Measurements from ENCODE around the gene UGT1A5.

Gene UGT1A5

DNA sequence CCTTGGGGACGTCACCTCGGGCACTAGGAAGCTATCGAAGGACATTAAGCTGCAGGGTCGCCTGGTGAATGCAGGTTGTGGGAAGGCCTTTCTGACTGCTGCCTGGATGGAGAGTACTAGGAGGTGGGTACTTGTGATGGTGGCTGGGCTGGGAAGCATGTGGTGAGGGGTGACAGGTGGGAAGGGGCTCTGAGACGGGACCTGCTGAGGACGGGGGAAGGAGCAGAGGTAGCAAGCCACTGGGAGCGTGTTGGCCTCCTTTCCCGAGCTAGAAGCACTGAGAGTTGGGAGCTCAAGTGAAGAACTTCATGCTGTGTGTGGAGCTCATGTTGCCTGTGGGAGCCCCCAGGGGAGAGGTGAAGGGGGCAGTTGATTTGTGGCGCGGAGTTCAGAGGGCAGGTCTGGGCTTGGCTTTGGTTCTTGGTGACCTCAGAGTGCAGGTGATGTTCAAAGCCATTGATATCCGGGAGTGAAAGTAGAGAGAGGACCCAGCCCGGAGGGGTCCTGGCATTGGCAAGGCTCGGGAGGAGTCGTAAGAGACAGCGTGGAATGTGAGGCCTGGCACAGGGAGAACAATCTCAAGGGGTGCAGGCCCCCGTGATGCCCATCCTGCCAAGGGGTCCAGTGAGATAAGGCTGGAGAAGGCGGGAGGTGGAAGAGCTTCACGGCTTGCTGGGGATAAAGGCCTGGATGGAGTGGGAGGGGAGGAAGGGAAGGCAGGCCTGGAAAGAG lies 78.6 kb downstream of the UGT1A5 start:
- DNase-seq = no peak

DNA sequence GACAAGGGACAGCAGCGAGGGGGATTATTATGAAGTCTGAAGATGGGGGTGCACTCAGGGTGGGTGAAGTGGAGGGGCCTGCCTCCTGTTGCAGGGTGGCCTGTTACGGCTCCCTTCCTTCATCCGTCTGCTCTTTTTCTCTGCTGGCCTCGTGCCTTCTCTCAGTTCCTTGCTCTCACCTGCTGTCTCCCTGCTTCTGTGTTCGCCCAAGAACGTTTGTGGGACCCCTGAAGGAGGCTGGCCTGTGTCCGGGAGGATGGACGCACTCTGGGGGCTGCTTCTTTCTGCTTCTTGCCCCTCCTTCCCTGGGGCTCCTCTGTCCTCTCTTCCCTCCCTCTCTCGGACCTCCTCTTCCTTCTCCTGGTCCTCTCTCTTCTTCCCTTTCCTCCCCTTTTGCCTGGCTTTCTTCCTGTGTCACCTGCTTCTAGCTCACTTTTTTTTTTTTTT lies 79.2 kb downstream of the UGT1A5 start:
- no peak for DNase-seq

DNA sequence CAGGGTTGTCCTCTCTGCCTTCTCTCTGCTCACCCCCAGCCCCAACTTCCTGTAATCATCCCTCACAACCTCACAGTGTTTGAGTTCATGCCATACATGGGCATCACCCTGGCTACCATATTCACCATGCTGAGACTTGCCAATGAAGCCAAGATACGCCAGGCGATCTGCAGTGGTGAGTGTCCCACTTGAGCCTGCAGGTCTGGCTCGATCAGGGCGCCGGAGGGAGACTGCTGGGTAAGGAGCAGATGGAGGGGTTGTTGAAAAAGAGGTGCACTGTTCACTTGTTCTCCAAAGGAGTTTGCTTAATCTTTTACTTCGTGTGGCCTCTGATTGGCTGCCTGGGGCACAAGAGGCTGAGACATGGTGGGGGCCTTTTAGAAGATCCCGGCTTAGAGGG lies 80.0 kb downstream of the UGT1A5 start:
- DNase-seq = no peak

DNA sequence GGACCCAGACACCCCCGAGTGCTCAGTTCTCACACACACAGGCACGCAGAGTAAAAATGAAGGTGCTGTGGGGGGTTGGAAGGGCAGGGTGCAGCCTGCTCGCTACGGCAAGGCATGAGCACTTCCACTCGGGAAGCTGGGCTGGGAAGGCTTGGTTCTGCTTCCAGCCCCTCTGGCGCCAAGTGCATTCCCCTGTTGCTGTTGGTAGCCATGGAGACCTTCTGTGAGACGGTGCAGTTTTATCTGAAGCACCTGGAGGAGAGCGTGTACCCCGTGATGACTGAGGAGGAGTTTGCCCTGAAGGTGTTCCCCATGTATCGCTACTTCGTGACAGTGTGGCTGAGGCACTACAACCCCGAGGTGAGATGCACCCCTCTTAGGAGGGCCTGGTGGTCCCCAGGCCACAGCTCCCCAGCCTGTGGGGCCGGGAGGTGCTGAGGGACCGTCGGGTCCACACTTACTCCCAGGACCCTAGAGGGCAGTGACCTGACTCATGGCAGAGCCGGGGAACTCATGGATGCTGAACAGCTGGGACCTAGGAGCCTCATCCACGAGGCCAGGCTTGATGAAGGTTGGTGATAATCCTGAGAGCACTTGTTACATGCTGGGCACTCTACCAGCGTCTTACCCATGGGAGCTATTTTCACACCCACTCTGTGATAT lies 80.9 kb downstream of the UGT1A5 start:
- no peak for DNase-seq

DNA sequence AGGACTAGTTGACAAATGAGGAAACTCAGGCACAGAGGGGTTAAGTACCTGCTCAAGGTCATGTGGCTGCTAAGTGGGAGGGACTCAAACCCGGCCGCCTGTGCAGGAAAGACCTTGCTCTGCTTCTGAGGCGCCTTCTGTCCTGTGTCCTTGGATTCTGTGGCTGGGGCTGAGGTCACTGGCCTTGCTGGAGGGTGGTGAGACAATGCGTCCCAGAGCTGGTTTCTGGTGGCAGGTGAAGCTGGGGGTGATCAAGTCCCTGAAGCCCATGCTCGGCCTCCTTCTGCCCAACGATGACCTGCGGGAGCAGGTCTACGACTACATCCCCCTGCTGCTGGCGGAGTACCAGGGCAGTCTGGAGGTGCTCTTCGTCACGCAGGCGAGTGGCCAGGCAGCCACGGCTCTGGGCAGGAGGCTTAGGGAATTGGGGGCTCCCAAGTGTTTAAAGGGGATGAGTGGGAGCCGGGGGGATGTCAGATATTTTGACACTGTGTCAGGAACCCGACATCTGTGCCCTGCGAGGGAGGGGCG lies 81.5 kb downstream of the UGT1A5 start:
- DNase-seq = no peak

DNA sequence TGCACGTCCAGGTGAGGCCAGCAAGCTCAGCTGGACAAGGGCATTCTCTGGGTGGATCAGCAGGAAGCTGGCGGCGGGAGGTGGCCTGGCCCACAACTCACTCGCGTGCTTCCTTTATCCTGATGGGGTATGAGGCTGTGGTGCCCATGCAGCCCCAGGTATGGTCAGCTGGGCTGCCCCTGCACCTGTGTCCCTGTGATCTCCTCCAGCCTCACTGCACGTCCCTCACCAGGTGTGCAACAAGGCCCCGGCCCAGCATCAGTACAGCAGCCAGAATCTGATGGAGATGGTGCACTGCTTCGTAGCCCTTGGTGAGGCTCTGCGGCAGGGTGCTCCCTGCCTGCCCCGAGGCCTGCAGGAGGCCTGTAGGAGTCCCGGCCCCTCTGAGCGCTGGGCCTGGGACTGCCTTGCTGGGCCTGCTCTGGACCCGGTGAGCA lies 83.0 kb downstream of the UGT1A5 start:
- DNase-seq = no peak

DNA sequence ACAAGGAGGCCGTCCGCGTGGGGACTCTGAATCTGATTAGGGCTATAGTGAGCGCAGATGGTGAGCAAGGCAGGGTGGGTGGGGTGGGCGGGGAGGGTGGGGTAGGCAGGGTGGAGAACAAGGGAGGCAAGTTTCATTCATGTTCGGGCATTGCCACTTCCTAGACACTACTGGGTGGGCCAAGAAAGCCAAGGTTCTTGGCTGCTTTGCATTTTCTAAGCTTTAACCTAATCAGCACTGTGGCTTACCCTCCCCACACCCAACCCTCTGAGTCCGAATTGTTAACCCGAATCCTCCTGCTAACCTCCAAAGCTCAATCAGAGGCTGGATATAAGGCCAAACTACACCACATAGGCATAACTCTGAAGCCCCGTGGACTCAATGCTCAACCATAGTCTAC lies 83.5 kb downstream of the UGT1A5 start:
- no peak for DNase-seq

DNA sequence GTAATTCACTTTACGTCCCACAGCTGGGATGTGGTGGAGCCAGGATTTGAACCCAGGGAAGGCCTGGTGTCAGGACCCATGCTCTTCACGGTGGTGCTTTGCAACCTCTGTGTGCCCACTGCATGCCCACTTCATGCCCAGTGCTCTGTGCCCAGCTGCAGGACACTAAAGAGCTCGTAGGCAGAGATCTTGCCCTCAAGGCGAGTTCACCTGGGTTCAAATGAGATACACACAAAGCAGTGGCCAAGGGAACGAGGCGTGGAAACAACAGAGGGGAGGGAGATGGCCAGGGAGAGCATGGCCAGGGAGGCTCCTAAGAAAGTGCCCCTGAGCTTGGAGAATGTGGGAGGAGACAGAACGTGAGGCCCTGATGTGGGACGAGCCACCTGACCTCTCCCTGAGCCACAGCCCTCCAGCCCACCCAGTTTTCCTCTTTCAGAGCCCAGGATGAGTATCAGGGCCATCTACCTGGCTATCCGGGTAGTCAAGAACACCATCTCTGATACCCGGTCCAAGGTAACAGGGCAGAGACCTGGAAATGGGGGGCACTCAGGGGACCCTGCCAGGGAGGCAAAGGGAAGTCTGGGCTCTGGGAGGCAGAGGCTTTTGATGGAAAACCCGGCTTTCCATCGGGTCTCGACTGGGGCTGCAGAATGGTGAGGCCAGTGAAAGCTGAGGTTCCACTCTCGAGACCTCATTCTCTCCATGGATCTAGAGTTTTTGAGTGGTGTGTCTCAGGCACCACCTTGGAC lies 85.8 kb downstream of the UGT1A5 start:
- no peak for DNase-seq

DNA sequence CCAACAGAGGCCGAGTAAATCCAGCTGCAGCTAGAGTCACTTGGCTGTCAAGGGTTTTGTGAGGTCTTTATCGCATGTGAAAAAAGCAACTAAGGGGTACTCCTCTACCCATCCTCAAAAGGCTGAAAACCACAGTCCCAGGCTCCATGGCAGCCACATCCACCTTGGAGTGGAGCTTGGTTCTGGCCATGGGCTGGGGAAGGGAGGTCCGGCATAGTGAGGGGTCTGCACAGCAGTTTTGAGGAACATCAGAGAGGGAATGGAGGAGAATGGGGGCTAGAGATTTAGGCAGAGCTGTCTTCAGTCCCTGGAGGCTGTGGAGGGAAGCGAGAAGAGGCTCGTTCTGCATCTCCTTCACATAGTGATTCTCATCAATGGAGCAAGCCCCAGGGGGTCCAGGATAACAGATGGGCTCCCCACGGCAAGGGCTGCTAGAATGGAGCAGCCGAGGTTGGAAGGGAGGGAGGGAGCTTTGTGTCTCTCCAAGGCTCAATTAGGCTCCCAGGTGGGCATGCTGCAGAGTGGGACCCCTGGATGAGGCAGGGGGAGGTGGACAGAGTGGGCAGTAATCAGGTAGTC lies 86.5 kb downstream of the UGT1A5 start:
- no peak for DNase-seq

DNA sequence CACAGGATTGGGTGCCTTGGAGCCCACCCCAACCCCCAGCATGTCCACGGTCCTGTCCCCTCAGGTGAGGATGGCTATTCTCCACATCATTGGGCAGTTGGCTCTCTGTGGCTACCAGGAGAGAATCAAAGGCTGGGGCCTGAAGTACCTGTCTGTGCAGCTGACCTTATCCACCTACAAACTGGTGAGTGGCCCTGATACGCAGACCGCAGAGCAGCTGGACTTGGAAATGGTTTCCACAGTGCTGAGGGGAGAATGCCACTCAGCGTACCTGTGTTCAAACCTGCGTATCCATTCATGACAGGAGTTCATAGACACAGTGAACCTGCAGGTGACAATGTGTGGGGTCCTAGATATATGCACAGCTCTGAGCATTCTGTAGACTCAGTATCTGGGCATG lies 87.0 kb downstream of the UGT1A5 start:
- DNase-seq = no peak

DNA sequence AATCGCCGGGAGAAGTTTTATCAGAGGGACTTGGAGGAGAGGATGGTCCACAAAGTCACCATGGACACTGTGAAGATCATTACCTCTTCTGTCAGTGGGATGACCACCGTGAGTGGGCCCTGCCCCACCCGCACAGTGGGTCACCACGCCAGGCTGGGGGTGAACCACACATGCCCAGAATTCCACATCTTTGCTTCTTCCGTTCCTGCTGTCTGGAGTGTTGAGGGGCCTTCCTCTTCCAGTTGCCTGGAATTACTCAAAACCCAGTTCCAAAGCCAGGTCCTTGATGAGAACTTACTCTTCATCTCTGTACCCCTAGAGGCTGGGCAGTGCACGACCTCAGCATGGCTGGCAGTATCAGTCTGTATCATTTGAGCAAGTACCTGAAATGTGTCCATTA lies 87.5 kb downstream of the UGT1A5 start:
- DNase-seq = no peak

DNA sequence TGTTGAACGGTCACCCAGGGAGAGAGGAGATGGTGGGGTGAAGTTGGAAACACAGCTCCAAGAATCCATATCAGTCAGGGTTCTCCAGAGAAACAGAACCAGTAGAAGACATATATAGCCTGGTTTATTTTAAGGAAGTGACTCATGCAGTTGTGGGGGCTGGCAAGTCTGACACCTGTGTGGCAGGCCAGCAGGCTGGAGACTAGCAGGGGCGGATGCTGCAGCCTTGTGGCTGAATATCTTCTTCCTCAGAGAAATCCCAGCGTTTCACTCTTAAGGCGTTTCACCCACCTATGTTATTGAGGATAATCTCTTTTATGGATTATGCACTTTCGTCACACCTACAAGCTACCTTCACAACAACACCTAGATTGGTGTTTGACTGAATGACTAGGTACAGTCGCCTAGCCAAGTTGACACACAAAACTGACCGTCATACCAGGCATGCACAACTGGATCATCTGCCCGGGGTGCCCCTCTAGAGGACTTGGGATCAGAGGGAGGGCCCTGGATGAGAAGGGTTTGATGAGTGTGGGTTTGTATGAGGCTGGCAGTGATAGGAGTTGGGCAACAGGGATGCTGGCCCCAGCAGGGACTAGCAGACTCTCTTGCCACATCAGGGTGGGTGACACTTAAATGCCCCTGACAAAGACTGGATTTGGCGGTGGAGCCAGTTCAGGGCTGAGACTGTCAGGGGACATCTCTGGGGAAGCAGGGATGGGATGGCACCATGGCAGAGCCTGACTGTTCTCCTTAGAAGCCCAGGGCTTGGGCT lies 88.8 kb downstream of the UGT1A5 start:
- no peak for DNase-seq

DNA sequence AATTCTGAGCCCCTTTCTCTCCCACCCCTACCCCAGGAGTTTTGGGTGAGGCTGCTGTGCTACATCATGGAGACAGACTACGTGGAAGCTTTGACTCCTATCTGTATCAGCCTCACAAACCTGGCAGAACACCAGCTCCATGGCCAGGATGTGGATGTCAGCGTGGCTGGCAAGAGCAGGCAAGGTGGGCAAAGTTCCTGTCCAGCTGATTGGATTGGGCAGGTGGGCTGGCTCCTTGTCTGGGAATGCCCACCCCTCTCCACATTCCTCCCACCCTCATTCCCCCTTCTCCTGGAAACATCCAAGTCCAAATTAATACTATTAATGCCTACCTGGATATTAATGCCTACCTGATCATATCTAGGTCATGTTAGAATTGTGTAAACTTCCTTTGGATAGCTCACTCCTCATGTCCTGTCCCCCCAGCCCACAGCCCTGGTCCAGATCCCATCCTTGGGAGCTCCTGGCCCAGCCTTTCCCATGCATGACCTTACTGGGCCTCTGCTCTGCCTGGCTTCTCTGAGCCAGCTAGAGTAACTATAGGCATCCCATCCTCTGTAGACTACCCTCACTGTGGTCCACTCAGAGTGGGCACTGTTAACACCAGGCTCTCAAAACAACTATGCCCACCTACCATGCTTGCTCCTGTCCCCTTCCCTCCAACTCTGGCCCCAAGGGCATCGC lies 89.6 kb downstream of the UGT1A5 start:
- DNase-seq = no peak

DNA sequence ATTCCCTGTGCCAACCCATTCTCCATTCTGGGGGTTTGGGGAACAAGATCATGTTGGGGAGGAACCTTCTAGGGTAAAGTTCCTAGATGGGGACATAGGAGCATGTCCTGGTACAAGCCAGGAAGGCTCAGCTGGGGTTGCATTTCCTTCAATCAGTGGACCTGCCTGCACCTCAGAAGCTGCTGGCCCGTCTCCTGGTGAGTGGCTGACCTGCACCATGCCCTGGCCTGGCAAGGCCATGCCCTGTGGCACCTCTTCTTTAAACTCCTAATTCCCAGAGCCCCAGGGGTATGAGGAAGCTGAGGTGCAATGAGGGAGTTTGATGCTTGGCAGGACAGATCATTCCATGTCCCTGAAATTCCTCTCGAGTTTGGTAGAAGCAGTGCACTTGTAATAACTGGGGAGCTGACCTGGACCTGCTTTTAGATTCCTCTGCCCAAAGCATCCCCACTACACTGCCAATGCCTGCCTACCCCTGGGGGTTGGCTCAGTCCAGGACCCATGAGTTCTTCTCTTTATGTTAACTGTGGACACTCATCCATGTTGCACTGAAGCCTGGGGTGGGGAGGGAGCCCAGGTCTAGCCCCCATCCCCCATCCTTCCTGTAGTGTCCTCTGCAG lies 90.7 kb downstream of the UGT1A5 start:
- no peak for DNase-seq

DNA sequence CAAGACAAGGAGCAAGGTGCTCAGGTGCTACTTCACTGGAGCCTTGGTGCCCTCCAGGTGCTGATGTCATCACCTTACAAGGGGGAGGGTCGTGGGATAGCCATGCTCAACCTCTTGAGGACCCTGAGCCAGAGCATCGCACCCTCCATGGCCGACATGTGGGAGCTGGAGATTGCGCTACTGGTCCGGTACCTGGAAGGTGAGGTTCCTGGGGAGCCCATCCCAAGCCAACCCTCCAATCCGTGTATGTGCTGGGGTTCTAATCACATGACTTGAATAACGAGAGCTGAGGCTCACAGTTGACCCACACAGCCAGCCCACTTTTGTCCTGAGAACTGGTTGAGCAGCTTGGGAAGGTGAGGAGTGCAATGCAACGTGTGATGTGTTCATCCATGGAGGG lies 91.3 kb downstream of the UGT1A5 start:
- DNase-seq = no peak

DNA sequence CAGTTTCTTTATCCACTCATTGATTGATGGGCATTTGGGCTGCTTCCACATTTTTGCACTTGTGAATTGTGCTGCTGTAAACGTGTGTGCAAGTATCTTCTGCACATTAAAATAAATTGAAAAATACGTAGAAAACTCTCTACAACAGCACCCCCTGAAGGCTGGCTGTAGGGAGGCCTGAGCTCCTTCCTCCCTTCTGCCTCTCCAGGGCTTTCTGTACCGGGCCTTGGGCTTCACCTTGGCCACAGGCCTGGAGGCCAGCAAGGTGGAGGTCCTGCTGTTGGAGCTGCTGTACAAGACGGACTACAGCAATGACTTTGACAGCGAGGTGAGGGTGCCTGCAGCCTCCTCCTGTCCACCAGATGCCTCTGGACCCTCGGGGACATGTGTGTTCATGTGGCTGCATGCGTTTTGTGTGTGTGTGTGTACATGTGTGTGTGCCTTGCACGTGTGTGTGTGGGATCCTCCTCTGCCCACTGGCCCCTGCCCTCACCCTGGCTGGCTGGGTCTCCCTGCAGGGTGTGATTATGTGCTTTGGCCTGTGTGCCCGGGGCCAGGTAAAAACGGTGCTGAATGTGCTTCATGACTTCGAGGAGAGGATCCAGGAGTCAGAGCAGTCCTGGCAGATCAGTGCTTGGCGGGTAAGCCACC lies 94.6 kb downstream of the UGT1A5 start:
- DNase-seq = no peak

DNA sequence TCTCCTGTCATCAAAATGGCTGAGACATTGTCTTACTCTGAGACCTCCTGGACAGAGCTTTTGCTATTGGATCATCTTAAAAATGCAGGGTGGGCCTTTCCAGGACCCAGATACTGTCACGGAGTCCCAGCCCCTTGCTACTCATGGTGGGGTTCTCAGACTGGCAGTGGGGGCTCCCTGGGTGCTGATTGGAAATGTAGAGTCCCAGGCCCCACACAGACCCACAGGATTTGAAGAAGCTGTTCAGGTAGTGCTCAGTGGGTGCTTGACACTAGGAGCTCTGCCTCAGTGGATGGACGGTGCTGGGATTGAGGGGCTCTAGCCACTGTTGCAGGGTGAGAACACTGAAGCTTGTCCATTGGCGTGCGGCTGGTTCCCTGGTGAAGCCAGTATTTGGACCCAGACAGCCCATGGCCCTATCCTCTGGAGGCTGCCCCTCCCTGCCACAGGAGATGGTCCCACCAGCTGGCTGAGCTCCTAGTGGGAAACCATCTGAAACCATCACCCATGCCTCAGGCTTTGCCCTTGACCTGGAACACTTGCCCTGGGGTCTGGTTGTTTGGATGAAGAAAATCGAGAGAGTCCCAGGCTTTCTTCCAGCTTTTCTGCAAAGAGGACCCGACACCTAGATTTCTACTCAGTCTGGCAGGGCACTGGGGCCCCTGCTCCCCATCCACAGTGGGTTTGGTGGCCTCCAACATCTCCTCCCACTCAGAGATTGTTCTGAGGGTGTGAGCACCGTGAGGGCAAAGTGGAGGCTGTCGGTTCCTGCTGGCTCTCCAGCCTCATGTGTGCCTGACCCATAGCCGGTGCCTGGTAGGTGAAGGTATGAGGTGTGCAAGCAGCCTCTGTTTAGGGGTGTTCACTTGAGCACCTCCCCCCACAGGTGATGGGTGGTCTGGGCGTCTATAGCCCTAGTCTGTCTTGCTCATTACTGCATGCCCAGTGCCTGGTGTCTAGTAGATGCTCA lies 95.5 kb downstream of the UGT1A5 start:
- DNase-seq = no peak

DNA sequence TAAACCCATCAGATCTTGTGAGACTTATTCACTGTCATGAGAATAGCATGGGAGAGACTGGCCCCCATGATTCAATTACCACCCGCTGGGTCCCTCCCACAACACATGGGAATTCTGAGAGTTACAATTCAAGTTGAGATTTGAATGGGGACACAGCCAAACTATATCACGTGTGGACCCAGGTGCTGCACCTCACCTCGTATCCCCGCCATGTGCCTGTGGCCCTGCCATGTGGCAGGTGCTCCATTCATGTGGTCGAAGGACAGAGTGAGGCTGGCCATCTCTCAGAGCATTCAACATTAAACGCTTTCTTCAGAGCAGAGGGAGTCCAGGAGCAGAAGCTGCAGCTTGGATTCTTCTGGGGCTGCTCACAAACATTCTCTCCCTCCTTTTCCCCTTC lies 97.7 kb downstream of the UGT1A5 start:
- DNase-seq = no peak

DNA sequence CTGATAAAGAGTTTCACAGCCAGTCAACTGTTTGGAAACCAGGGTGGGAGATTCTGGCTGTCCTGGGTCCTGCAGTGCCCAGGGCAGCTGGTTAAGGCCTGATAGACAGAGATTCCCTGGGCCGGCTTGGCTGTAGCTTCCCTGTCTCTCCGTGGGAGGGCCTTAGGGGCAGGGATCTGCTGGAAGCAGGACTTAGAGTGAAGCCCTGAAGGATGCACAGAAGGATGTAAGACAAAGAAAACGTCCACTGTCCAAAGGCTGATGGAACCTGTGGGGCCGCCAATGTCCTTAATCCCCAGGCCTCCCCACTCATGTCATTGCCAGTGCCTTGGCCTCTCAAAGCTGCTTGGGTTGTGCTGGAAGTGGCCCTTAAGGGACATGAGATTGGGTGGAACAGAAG lies 98.4 kb downstream of the UGT1A5 start:
- DNase-seq = no peak

DNA sequence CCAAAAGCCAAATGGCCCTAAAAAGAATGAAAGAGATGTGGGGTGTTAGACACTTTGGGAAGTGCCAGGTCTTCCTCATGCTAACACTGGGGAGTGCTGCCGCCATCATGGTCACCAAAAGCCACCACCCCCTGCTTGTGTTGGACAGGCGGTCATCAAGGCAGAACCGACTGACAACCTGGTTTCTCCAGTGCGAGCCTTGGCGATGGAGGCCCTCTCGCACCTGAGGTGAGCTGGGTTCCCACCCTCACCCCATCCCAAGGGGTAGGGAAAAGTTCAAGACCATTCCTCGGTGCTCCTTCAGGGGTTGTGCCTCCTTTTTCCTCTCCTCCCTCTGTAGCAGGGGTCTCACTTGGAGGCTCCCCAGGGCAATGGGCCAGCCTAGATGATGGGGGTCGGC lies 99.0 kb downstream of the UGT1A5 start:
- no peak for DNase-seq

Data from NCI-H1092 treated with DMSO at 0.1 percent for 48 hours (cell line).